ENCODE measurements around the gene SAMD3. TPM values are rescaled to one million over a fixed set of nuclear protein-coding genes. Genes with fewer than 3 reads are reported as not detected.

The SAMD3 gene
- total and polyA plus RNA-seq, 2 donors (not counting 3 experiments of a cell fraction or from before 2014, with no cell fraction given): not detected

DNA sequence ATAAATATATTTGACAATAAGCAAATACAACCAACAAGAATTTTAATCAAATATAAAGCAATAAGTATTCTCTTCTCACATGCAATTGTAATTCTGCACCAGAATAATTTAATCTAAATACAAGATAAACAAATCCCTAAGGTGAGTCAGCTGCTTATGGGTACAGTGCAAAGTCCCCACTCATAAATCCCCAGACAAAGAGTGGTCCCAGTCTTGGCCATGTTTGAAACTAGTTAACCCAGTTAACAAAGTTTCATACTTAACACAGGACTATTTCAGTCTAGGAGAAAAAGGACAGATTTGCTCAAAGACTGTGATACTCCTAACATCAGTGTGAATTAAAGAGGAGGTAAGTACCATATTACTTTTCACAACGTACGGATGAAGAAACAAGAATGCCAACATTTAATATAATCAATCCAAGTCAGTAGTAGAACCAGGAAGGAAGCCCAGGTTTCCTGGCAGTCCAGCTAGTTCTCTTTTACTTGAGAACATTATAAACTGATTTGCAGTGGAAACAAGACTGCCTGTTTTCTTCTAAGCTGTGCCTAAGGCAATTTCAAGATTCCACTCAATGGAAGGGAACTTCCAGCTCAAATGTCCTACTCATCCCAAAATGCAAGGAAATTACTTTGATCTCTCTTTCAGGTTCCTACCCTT is 10.4 kb downstream of the SAMD3 start:
- no peak overlapping the region for H3K27ac ChIP-seq (ENCODE audit: insufficient read depth, low read depth, low read length)
- H3K36me3 ChIP-seq (ENCODE audit: control insufficient read depth in 2 of 2, extremely low read depth in 1 of 2, insufficient read depth in 2 of 2, low read length in 2 of 2): no peaks in the 10 kb centered on the region
- H3K9ac ChIP-seq (replicated peaks; ENCODE audit: extremely low read depth, insufficient read depth, low read length): no peak overlapping the region
- H3K27me3 ChIP-seq (ENCODE audit: control insufficient read depth in 2 of 2, insufficient read depth in 2 of 2, low read length in 2 of 2): peaks cover 5 to 24% of the 10 kb centered on the region in 2 experiments
- intact Hi-C loops (cut with micrococcal nuclease): no loop called here
- no peak for TF ChIP-seq EZH2 (IDR thresholded peaks at IDR 0.05; ENCODE audit: borderline replicate concordance, low read depth, low read length, severe bottlenecking)
- TF ChIP-seq GATA2 (IDR thresholded peaks at IDR 0.05; ENCODE audit: insufficient read depth, insufficient read length, low read depth, low read length): no peak
- TF ChIP-seq, protein P1, sequence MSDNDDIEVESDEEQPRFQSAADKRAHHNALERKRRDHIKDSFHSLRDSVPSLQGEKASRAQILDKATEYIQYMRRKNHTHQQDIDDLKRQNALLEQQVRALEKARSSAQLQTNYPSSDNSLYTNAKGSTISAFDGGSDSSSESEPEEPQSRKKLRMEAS (IDR thresholded peaks at IDR 0.05; ENCODE audit: insufficient read depth, insufficient read length): no peak
- POLR2A ChIA-PET: no interaction called here
- H2AFZ ChIP-seq (ENCODE audit: low read depth, low read length): no peak overlapping the region
- no peaks in the 10 kb centered on the region for H4K20me1 ChIP-seq (replicated peaks; ENCODE audit: control insufficient read depth, extremely low read depth, insufficient read depth, low read length)
- FAIRE-seq (no peak), DNase-seq (ENCODE audit: low read depth, low spot score) (no peak)
- H3K9me3 ChIP-seq (replicated peaks; ENCODE audit: control insufficient read depth, insufficient read depth, low read length): no peaks in the 10 kb centered on the region
- H3K4me3 ChIP-seq (replicated peaks in 1 of 3; ENCODE audit: insufficient read depth in 1 of 3, low read depth in 1 of 3, low read length in 3 of 3): no peak overlapping the region
- H3K4me1 ChIP-seq (ENCODE audit: control insufficient read depth, extremely low read depth, insufficient read depth, low read length): no peaks in the 10 kb centered on the region
- BruUV-seq (replicated peaks): no TSS peak
- CTCF ChIA-PET: no interaction called here
- no peaks in the 10 kb centered on the region for H3K9me1 ChIP-seq (replicated peaks; ENCODE audit: control insufficient read depth, extremely low read depth, insufficient read depth, low read length)
- dilution Hi-C loops (cut with MboI; ENCODE audit: extremely low pct_ligation_motif_present, low sequenced_read_pairs): no loop called here
- no peak overlapping the region for H3K4me2 ChIP-seq (ENCODE audit: insufficient read depth, low read length)
- H3K79me2 ChIP-seq (ENCODE audit: control insufficient read depth, insufficient read depth, low read length): no peaks in the 10 kb centered on the region

DNA sequence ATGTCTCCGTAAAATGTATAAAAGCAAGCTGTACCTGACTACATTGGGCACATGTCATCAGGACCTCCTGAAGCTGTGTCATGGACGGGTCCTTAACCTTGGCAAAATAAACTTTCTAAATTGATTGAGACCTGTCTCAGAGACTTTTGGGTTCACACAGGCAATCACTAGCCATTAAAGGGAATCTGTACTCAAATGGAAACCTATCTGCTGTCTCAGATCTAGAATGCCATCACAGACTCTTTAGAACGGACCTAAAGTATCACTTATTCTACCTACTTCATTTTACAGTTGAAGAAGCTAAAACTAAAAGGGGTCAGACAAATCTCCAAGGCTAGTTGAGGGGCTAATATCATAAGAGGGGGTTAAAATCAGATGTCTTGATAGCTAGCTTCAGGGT is 11.1 kb downstream of the SAMD3 start:
- H3K4me1 ChIP-seq (ENCODE audit: control insufficient read depth, extremely low read depth, insufficient read depth, low read length): no peaks in the 10 kb centered on the region
- intact Hi-C loops (cut with micrococcal nuclease): no loop called here
- ChIA-PET CTCF (interaction anchor here (1.3 kb wide), 1 partner anchor 38 kb away, joined by 4 read pairs; no protein-coding TSS in a partner anchor), POLR2A (no interaction called here)
- no peak overlapping the region for H3K4me2 ChIP-seq (ENCODE audit: insufficient read depth, low read length)
- no peaks in the 10 kb centered on the region for H3K79me2 ChIP-seq (ENCODE audit: control insufficient read depth, insufficient read depth, low read length)
- FAIRE-seq (no peak), DNase-seq (ENCODE audit: low read depth, low spot score) (no peak)
- H3K4me3 ChIP-seq (replicated peaks in 1 of 3; ENCODE audit: insufficient read depth in 1 of 3, low read depth in 1 of 3, low read length in 3 of 3): no peak overlapping the region
- no peaks in the 10 kb centered on the region for H4K20me1 ChIP-seq (replicated peaks; ENCODE audit: control insufficient read depth, extremely low read depth, insufficient read depth, low read length)
- no peaks in the 10 kb centered on the region for H3K9me1 ChIP-seq (replicated peaks; ENCODE audit: control insufficient read depth, extremely low read depth, insufficient read depth, low read length)
- no peak overlapping the region for H3K27ac ChIP-seq (ENCODE audit: insufficient read depth, low read depth, low read length)
- H3K36me3 ChIP-seq (ENCODE audit: control insufficient read depth in 2 of 2, extremely low read depth in 1 of 2, insufficient read depth in 2 of 2, low read length in 2 of 2): no peaks in the 10 kb centered on the region
- no peak for TF ChIP-seq EZH2 (IDR thresholded peaks at IDR 0.05; ENCODE audit: borderline replicate concordance, low read depth, low read length, severe bottlenecking)
- no peak for TF ChIP-seq JUN (IDR thresholded peaks at IDR 0.05; ENCODE audit: borderline replicate concordance, insufficient read depth, insufficient read length, low read depth)
- TF ChIP-seq FOS (IDR thresholded peaks at IDR 0.05; ENCODE audit: borderline replicate concordance, insufficient read depth, low read length): no peak
- TF ChIP-seq GATA2 (IDR thresholded peaks at IDR 0.05; ENCODE audit: insufficient read depth, insufficient read length, low read depth, low read length): no peak
- no peak for TF ChIP-seq POLR2A (IDR thresholded peaks at IDR 0.05; ENCODE audit: low read depth, low read length)
- TF ChIP-seq, protein P1 (IDR thresholded peaks at IDR 0.05; ENCODE audit: insufficient read depth, insufficient read length): no peak
- TF ChIP-seq POLR2AphosphoS5 (IDR thresholded peaks at IDR 0.05; ENCODE audit: insufficient read depth, low read depth, low read length): no peak
- no peak for TF ChIP-seq MYC (IDR thresholded peaks at IDR 0.05; ENCODE audit: low read depth, low read length)
- TF ChIP-seq, protein P2, sequence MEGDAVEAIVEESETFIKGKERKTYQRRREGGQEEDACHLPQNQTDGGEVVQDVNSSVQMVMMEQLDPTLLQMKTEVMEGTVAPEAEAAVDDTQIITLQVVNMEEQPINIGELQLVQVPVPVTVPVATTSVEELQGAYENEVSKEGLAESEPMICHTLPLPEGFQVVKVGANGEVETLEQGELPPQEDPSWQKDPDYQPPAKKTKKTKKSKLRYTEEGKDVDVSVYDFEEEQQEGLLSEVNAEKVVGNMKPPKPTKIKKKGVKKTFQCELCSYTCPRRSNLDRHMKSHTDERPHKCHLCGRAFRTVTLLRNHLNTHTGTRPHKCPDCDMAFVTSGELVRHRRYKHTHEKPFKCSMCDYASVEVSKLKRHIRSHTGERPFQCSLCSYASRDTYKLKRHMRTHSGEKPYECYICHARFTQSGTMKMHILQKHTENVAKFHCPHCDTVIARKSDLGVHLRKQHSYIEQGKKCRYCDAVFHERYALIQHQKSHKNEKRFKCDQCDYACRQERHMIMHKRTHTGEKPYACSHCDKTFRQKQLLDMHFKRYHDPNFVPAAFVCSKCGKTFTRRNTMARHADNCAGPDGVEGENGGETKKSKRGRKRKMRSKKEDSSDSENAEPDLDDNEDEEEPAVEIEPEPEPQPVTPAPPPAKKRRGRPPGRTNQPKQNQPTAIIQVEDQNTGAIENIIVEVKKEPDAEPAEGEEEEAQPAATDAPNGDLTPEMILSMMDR (IDR thresholded peaks at IDR 0.05; ENCODE audit: extremely low read depth in 1 of 2, insufficient read depth in 1 of 2, low read depth in 1 of 2, low read length in 2 of 2): no peak
- no peak overlapping the region for H3K9ac ChIP-seq (replicated peaks; ENCODE audit: extremely low read depth, insufficient read depth, low read length)
- dilution Hi-C loops (cut with MboI; ENCODE audit: extremely low pct_ligation_motif_present, low sequenced_read_pairs): no loop called here
- H3K27me3 ChIP-seq (ENCODE audit: control insufficient read depth in 2 of 2, insufficient read depth in 2 of 2, low read length in 2 of 2): peaks cover 5 to 19% of the 10 kb centered on the region in 2 experiments
- no peaks in the 10 kb centered on the region for H3K9me3 ChIP-seq (replicated peaks; ENCODE audit: control insufficient read depth, insufficient read depth, low read length)
- no TSS peak for BruUV-seq (replicated peaks)
- no peak overlapping the region for H2AFZ ChIP-seq (ENCODE audit: low read depth, low read length)

Data from endothelial cell of umbilical vein (primary cell).